Stomach (tissue), 4 donors: ENCODE results near the gene DENND6B.

Experiments
- CTCF ChIP-seq, 7 experiments: fragments of 450-650 bp in 4 of 7; fragments of 200-600 bp in 3 of 7; sonication (generic) in 3 of 7; IDR thresholded peaks; one replicate each; pipeline ENCODE4 v1.5.1; 2016 to 2019; ENCODE audit warnings: antibody characterized with exemption in 7 of 7, control low read depth in 2 of 7, mild to moderate bottlenecking in 1 of 7
- POLR2A ChIP-seq, 4 donors: fragments of 450-650 bp; IDR thresholded peaks; one replicate each; pipeline ENCODE4 v1.6.1; 2016; ENCODE audit warnings: antibody characterized with exemption in 4 of 4, control low read depth in 2 of 4, mild to moderate bottlenecking in 1 of 4, moderate library complexity in 1 of 4

- no peak for TF ChIP-seq CTCF (IDR thresholded peaks at IDR 0.05)
- TF ChIP-seq POLR2A (IDR thresholded peaks at IDR 0.05) = no peak
Measured at GRCh38 chr22:50281957-50282356, 44.9 kb downstream of the DENND6B start.
